GM03348 (cell line): ENCODE data around the gene ATG13.

Experiments
- DNase-seq: peaks from one replicate; pipeline ENCODE4 v3.0.0; 2012; ENCODE audit warnings: low spot score

The ATG13 gene

DNA sequence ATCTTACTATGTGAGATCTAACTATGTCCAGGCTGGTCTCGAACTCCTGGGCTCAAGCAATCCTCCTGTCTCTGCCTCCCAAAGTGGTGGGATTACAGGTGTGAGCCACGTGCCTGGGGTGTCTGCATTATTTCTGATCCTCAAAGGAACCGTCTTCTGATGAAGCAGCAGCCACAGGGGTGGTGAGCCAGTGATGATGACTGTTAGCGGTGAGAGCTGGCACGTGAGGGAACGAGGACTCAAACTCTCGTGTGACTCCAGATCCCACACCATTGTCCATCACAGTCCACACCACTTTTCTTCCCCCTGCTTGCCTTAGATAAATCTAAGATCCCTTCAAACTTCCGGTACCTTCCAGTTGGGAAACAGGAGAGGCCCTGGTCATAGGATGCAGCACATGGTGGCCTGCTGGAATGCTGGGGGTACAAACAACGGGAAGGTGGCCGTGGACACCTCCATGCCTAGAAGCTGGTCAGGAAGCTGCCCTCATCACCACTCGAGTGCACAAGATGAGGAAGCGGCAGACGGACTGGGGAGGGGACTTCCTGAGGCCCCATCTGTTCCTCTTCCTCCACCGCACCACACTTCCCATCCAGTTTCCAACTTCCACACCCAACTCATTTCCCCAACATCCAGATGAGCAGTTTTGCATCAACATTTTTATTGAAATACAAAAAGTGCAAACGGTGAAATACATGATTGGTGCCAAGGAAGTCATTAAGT is 59.2 kb downstream of the ATG13 start:
- no peak for DNase-seq

DNA sequence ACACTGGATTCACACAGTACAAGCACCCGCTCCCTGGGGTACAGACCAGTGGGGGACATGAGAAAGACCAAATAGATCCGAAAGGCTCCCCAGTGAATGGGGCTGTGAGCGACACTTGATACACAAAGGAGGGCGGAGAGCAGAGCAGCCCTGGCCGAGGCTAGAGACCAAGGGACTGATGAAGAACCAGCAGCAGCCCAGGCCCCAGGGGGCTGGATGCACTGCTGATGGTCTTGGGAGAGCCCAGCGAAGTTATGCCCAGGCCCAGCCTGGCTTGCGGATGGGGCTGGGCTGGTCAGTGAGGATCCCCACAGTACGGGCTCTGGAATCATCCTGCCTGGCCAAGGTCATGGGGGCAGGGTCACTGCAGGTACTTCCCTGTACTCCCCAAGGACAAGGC is 59.8 kb downstream of the ATG13 start:
- no peak for DNase-seq

DNA sequence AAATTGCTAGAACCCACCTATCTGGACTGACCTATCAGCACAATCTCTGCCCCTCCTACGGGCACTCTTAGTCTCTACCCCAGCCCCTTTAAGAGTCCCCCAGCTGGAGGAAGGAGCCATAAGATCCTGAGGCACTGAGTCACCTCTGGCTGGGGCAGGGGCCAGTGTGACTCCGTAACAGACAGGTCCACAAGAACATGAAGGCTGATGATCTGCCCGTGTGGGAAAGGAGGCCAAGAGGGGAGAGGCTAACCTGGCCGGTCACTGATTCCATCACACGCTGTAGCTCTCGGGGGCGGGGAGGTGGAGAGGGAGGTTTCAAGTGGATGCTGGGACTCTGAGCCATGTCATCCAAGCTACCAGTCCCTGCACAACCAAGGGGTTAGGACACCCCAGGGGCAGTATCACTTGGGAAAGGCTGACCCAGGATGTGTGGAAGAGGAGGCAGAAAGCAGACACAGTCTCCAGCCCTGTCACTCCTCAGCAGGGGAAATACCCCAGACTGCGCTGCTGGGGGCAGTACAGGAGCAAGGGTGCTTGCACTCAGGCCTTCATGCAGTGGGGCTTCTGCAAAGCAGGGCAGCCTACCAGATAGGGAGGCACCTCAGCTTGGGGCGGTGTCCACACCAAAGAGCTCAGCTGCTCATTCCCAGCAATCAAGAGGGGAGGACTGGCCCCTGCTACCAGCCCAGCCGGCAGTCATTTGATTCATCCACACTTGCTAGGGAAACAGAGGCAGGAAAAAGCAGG is 60.8 kb downstream of the ATG13 start:
- DNase-seq = no peak

DNA sequence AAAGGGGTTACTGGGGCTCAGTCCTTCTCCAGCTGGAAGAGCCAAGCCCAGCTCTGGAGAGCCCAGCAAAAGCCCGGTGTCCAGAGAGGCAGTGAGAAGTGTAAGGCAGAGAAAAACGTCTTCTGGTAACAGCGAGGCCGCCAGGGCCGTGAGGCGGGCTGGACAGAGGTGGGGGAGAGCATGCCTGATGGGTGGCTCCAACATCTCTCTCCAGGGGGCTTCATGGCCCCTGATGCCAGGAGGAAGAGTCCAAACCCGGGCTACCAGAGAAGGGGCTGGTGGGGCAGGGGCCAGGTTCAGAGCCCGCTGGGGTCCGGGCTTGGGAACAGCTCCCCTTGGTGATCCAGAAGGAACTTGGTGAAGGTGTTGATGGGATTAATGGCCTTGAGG is 61.4 kb downstream of the ATG13 start:
- DNase-seq = no peak

DNA sequence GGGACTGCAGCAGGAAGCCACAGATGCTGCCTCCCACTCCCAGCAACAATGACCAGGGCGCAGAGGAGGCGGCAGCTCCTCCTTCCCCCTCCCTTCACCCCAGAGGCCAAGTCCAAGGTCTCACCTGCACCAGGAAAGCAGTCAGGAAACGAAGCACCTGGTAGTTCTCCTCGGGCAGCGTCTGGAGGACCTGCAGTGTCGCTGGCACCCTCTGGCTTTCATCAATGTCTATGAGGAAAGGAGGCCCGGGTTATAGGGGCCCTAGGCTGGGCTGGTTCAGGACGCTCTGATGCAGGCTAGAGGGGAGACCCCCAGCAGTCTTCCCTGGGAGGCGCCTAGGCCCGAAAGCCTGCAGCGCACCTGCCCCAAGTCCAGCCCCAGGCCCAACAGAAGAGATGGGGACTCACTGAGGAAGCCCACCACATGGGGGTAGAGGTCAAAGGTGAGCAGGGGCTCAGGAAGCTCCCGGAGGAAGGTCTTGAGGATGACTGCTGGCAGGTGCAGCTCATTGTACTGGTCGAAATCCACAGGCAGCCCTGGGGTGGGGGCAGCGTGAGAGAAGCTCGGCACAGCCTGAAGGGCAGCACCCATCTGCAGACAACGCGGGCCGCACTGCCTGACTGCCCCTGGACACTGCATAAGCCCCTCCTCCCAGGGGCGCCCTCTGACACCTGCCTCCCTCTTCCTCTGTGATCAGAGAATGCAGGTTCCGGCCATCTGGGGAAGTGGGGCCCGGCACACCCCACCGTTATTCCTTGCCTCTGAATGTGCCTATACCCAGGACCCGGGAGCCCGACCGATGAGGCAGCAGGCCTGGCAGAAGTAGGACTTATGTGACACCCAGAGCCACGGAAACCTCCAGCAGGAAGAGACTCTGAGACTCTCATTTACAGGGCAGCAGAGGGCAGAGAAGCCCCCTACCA is 62.1 kb downstream of the ATG13 start:
- no peak for DNase-seq

DNA sequence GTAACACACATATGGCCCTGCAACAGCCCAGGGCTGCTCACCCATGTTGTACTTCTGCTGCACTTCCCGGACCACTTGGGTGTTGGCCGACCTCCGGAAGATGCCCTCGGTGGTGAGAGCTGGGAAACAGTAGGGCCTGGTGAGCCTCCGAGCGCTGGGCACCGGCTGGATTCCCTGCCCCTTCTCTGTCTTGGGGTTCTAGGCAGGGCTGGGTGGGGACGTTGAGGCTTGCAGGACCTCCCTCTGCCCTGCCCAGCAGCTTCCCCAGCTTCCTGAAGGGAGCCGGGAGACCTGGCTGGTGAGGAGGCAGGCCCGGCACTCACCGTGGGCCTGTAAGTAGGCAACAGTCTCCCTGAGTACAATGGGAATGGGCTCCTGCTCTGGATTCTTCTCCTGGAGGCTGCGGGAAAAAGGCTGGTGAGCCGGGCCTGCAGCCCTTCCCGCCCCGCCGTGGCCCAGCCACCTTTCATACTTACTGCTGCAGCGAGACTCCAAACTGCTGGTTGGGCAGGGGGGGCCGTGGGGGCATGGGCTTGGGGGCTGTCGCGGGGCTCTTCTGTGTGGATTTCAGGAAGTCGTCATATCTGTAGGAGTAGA is 62.9 kb downstream of the ATG13 start:
- no peak for DNase-seq

DNA sequence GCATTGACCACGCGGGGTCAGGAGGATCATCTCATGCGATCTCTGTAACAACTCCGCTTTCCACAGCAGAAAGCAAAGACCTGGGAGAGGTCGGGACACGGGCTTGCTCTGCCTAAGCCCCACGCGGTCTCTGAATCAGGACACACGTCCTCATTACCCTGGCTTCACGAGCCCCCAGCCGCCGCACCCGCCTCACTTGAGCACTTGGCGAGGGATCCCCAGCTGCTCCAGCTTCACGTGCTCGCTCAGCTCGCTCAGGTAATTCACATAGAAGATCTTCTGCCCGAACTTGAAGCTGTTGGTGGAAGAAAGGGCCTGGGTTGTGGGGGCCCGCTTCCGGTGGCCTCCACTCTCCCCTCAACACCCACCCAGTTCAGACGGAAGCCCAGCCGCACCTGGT is 63.5 kb downstream of the ATG13 start:
- DNase-seq = no peak

DNA sequence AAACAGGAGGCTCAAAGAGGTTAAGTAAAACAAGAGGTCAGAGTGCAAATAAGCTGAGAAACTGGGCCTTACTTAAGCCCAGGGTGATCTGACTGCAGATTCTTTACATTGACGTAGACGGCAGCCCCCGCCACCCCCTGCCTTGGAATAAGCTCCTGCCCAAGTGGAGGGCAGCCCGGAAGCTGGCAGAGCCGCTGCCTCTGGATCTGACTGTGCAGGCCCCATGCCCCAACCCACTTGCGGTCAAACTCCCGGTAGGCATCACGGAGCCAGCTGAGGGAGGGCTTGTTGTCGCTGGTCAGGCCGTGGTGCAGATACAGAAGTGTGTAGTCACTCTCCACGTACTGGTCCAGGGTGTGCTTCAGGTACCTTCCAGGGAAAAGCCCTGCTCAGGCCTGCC is 64.5 kb downstream of the ATG13 start:
- no peak for DNase-seq

DNA sequence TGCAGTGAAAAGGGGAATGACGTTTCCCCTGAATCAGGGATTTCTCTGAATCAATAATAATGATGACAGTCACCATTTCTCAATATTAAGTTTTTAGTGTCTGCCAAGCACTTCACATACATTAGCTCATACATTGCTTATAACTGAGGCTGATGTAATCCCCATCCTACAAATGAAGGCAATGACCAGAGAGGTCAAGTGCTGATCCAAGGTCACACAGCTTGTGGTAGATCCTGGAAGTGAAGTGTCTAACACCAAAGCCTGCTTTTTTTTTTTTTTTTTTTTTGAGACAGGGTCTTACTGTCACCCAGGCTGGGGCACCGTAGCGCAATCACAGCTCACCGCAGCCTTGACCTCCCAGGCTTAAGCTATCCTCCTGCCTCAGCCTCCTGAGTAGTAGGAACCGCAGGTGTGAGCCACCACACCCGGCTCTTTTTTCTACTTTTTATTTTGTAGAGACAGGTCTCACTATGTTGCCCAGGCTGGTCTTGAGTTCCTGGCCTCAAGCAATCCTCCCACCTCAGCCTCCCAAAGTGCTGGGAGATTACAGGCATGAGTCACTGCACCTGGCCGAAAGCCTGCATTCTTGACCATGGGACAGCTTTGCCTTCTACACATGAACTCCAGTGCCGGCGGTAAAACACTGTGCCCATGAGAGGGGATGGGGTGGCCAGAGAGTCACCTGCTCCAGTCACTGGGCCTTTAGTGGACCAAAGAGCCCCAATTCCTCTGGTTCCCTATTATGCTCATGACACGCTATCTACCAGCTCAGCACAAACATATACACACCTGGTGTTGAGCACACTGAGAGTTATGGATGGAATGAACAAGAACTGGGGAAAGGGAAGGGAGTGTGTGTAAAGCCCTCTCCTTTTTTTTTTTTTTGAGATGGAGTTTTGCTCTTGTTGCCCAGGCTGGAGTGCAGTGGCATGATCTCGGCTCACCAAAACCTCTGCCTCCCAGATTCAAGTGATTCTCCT is 65.7 kb downstream of the ATG13 start:
- no peak for DNase-seq

DNA sequence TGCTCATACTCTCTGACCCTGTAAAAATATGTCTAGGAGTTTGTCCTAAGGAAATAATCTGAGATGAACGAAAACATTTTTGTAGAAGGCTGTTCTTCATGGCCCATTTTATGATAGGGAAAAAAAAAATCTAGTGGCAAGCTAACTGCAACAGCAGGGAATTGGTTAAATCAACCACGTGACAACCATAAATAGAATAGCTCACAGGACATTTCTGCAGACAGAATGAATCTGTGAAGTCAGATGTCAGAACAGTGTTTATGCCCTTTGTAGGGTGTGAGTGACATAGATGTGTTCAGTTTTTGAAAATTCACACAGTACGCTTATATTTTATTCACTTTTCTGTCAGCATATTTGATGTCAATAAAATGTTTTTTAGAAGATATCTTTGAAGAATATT is 67.0 kb downstream of the ATG13 start:
- no peak for DNase-seq

DNA sequence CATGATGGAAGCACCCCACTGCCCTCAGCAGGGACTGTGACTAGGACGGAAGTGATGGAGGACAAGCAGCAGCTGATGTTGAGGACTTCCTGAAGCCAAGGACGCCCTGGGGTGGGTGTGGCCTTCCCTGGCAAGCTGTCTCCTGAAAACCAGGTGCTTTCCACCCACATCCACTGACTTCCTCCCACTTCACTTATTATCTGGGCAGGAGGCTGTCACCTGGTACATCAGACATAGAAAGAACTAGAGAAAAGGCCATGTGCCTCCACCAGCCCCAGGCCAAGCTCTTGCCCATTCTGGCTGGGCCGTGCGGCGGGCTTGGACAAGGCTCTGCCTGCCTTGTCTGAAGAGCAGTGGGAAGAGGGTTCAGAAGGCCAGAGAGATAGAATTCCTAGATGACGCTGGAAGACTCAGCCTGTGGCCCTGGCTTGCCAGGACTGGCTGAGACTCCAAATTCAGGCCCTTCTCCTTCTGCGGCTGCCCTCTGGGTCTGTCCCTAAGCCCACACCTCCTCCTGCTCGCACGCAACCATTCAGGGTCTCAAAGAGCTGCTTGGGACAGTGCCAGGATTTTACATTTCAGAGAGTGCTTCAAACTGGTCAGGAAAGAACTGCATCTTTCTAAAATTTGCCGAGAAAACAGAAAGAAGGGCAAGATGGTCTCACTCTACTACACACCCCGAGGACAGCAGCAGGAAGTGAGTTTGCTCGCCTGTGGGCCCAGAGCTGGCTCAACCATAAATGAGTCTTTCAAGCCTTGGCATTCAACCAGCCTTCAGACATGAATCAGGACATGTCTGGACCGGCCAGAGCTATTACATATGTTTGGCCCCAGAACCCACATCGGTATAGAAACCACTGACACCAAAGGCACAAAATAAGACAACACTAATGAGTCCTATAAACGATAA is 69.8 kb downstream of the ATG13 start:
- peak; percentile 71 for DNase-seq

DNA sequence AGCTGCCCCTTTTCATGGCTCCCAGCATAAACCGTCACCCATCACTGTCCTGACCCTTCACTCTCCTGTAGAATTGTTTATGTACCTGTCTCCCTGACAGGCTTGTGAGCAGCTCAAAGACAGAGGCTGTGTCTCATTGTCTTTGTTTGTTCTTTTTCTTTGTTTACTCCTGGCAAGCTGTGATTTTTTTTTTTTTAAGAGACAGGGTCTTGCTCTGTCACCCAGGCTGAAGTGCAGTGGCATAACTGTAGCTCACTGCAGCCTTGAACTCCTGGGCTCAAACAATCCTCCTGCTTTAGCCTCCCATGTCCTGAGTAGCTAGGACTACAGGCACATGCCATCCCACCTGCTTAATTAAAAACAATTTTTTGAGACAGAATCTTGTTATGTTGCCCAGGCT is 73.3 kb downstream of the ATG13 start:
- no peak for DNase-seq

DNA sequence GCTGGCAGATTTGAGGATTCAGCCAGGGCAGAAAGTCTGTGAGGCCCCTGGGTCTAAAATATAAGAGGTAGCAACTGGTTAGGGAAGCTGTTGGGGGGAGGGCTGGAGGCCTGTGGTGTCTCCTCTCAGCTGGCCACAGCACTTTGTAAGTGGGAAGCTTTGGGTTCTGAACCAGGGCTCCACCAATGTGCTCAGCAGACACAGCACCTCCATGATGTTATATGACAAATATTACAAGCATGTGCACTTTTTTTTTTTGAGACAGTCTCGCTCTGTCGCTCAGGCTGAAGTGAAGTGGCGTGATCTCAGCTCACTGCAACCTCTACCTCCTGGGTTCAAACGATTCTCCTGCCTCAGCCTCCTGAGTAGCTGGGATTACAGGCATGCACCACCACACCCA is 75.1 kb downstream of the ATG13 start:
- no peak for DNase-seq

DNA sequence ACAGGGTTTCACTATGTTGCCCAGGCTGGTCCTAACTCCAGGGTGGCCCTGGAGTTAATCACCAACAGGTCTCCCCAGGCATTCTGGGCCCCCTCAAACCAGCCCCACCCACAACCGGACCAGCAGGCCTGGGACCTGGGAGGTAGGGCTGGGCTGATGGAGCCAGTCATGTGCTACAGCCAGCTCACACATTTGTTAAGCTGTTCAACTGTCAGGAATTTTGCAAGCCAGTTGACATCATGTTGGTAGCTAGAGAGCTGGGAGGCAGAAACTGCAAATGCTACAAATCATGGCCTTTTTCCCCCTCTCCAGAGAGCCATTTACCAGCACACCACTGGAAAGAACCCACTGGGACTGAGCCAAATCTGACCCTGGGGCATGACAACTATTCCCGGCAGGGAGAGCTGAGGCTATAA is 76.3 kb downstream of the ATG13 start:
- no peak for DNase-seq

DNA sequence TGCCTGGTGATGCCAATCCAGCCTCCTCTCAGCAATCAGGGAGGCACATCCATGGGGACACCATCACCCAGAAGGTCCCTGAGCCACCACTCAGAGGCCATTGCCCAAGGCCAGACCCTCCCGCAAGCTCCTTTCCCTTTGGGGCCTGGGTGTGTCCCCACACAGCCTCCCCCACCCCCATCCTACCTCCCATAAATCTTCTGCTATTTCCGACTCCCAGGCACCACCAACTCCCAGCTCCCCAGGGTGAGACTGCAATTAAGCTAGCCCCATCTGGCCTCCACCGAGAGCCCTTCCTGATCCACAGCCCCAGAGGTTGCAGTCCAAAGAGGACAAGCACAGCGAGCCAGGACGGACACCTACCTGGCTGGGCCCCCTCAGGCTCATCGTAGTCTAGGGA is 76.7 kb downstream of the ATG13 start:
- DNase-seq = no peak

DNA sequence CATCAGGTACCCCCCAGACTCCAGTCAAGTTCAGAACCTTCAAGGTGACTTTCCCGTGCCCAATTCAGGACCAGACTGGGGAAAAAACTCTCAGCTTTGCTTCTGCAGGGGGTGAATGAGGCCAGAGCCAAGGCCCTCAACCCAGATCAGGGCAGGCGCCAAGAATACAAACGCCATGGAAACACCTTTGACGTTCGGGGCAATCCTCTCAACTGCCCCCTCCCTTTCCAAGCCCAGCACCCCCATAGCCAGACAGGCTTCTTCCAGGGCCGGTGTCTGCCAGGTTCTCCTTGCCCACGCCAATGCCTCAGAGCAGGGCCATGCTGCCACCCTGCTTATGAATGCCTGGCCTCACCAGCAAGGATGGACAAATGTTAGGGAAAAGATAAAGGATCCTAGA is 77.3 kb downstream of the ATG13 start:
- no peak for DNase-seq

DNA sequence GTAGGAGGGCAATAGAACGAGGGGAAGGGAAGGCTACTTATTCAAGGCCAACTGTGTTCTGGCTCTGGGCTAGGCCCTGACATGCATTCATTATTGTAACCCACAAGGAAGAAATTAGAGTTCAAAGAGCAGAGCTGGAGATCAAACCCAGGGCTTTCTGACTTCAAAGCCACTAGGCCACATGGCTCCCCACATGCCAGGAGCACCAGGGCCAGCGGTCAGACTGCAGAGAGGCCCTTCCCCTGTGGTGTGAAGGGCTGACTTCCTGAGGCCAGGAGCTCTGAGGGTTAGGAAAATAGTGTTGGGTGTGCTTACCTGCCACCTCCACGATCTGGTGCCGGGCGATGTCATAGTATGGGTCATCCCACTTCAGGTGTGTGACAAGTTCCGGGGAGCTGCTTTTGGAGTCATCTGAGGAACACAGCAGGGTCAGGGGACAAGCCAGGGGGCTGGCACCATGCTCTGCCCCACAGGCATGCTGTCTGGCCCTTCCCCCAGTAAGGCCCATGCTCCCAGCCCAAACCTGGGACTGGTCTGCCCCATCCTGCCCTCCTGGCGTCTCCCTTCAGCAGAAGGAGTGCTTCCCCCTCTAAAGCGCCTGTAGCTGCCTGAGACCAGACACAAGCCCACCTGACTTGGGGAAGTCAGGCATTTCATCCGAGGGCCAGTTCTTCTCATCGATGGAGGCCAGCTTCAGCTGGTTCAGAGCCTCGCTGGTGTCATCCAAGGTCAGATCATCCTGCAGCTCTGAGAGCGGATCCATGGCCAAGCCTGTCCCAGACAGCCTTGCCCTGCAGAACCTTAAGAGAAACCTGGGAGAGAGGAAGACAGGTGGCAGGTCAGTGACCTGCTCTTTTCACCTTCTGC is 78.2 kb downstream of the ATG13 start:
- DNase-seq = no peak

DNA sequence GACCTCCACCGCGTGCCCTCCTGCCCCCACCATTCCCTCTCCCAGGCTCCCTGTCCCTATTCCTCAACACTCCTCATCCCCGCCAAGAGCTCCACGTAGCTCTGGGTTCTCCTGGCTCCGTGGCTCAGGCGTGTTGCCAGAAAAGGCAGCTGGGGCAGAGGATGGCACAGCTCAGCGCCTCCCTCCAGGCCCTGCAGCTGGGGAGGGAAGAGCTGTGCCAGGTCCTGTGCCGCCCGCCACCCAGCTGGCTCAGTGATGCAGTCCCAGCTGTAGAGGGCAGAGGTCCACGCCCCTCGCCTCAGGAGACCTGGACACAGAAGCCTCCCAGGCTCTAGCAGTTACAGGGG is 78.8 kb downstream of the ATG13 start:
- DNase-seq = no peak

DNA sequence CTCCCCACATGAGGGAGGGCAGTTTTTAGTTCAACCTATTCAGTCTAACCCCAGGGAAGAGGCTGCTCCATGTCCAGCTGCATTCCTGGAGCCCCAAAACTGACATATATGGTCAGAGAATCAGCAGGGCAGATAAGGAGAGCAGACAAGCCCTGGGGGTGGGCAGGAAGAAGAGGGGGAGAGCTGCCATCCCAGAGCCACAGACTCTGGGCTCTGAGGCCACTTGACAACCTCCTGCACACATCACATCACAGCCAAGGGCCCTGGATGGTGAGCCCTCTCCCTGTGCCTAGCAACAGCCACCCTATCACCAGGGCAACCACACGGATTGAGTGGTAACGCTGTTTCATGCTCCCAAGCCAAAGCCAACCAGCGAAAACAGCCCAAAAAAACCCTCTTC is 80.0 kb downstream of the ATG13 start:
- no peak for DNase-seq
